Smooth muscle cell of the brain vasculature (primary cell): Measurements from ENCODE around the gene RBM24.

Source experiments
- DNase-seq: peaks from one replicate; pipeline ENCODE4 v3.0.0-alpha.2; 2012; ENCODE audit warnings: low read depth, low spot score

The RBM24 gene

DNA sequence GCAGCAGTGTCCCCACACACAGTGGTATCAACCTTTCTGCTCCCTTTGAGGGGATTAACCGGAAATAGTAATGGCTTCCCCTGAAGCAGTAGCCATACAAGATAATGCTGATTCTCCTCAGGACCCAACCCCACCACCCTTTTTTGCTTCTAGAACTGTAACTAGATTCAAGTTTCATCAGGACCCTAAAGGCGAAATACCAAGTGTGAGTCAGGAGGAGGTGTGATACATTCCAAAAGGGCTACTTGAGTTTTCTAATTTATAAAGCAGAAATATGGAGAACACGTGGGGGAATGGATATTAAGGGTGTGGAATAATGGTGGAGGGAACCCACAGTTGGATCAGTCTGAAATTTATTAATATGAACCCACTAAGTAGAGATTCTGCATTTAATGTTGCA lies 60.7 kb downstream of the RBM24 start:
- no peak for DNase-seq

- no peak for DNase-seq
These were observed 62.1 kb downstream of the RBM24 start for GRCh38 chr6:17343215-17343614.
